Smooth muscle cell (in vitro differentiated cells): ENCODE measurements around the gene SMARCD3. TPM values are rescaled to one million over a fixed set of nuclear protein-coding genes. Genes with fewer than 3 reads are reported as not detected.

Source experiments
- DNase-seq: peaks from one replicate; lab custom pipeline; 2025; ENCODE audit not compliant: unreplicated experiment; lab: John Stamatoyannopoulos, UW
- H2AFZ ChIP-seq: fragments of 200-600 bp; sonication (generic); 2 replicates; pipeline ENCODE4 v1.6.0; 2016; ENCODE audit warnings: antibody characterized with exemption, low read depth, mild to moderate bottlenecking
- H3F3A ChIP-seq: fragments of 200-600 bp; sonication (generic); 2 replicates; pipeline ENCODE4 v1.6.0; 2017; ENCODE audit warnings: antibody characterized with exemption, low read depth
- H3K27ac ChIP-seq: fragments of 200-600 bp; sonication (generic); 2 replicates; pipeline ENCODE4 v1.5.1; 2016; ENCODE audit warnings: low read depth, mild to moderate bottlenecking
- H3K27me3 ChIP-seq: fragments of 200-600 bp; sonication (generic); 2 replicates; pipeline ENCODE4 v1.6.1; 2016; ENCODE audit warnings: low read depth, mild to moderate bottlenecking
- H3K36me3 ChIP-seq: fragments of 200-600 bp; sonication (generic); 2 replicates; pipeline ENCODE4 v1.5.1; 2016; ENCODE audit warnings: low read depth
- H3K4me1 ChIP-seq: fragments of 200-600 bp; sonication (generic); 2 replicates; pipeline ENCODE4 v1.5.1; 2016; ENCODE audit warnings: low read depth
- H3K4me2 ChIP-seq: fragments of 200-600 bp; sonication (generic); 2 replicates; pipeline ENCODE4 v1.6.0; 2016; ENCODE audit warnings: mild to moderate bottlenecking
- H3K4me3 ChIP-seq: fragments of 200-600 bp; sonication (generic); 2 replicates; pipeline ENCODE4 v1.5.1; 2016; ENCODE audit warnings: mild to moderate bottlenecking
- H3K79me2 ChIP-seq: fragments of 200-600 bp; sonication (generic); 2 replicates; pipeline ENCODE4 v1.6.0; 2016; ENCODE audit warnings: low read depth, mild to moderate bottlenecking
- H3K9ac ChIP-seq: fragments of 200-600 bp; sonication (generic); 2 replicates; pipeline ENCODE4 v1.6.0; 2016; ENCODE audit warnings: low read depth
- H3K9me3 ChIP-seq: fragments of 200-600 bp; sonication (generic); replicated peaks from 2 replicates; pipeline ENCODE4 v1.5.1; 2016; ENCODE audit warnings: low read depth
- H4K20me1 ChIP-seq: fragments of 200-600 bp; sonication (generic); 2 replicates; pipeline ENCODE4 v1.6.0; 2016; ENCODE audit warnings: low read depth
- WGBS: methylation state at CpG from one replicate; pipeline ENCODE4 v1.1.7; 2016; ENCODE audit warnings: low lambda C conversion rate; 5-methylcytosine and 5-hydroxymethylcytosine counted together
- polyA plus RNA-seq: library from polyadenylated mRNA; unstranded; fragments of >200 nt; fragmentation: Nextera tagmentation; extraction: Ambion mirVana; gene quantifications from 2 replicates; pipeline ENCODE4 v1.2.1, GENCODE V29; 2016
- total RNA-seq: library from RNA; depleted of rRNA; stranded (reverse); fragments of >200 nt; gene quantifications from 2 replicates; pipeline ENCODE4 v1.2.3, GENCODE V29; 2014
- TF ChIP-seq, protein P1 (sequence below): fragments of 200-600 bp; sonication (generic); IDR thresholded peaks from 2 replicates; pipeline ENCODE4 v1.5.1; 2017; ENCODE audit warnings: borderline replicate concordance, mild to moderate bottlenecking, antibody characterized with exemption; ENCODE audit not compliant: insufficient read depth, poor library complexity, severe bottlenecking

SMARCD3 gene
- total and polyA plus RNA-seq, 2 experiments from 2014 or later = 44.4 to 58.1 TPM

DNA sequence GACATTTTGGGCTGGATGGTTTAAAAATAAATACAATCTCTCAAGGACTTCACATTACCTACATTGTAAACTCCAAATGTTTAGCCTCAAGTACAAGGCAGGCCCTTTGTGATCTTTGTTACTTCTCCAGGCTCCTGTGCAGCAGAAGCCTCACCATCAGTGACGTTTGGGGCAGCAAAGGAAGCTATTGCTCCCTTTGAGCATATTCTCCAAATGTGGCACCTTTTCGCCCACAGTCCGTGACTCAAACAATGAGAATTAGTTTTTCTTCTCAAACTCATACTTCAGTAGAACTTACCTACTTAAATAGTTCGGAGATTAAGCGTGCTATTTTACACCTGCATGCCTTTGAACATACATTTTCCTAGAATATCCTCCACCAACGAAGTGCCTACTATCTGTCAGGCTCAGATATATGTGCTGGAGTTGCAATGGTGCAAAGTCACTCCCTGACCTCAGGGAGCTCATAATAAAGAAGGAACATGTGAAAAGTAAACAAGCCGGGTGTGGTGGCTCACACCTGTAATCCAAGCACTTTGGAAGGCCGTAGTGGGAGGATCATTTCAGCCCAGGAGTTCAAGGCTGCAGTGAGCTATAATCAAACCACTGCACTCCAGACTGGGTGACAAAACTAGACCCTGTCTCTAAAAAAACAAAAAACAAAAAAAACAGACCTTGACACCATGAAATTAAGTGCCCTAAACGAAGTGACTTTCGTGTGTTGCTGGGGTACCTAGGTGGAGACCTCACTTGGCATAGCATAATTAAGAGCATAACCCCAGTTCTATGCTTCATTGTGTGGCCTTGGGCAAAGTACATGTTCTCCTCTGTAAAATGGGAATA lies 20.2 kb downstream of the SMARCD3 start:
- DNase-seq = no peak
- Histone ChIP-seq H3K4me1 (peaks cover 21% of the 10 kb centered on the region), H3K4me2 (peak overlapping the region; percentile 87), H3F3A (no peaks in the 10 kb centered on the region), H3K27ac (peak overlapping the region; percentile 81), H4K20me1 (peaks cover under 1% of the 10 kb centered on the region), H3K79me2 (peaks cover 31% of the 10 kb centered on the region), H3K9me3 (no peaks in the 10 kb centered on the region), H3K9ac (peak overlapping the region; percentile 56), H3K4me3 (peak overlapping the region; percentile 72), H3K36me3 (no peaks in the 10 kb centered on the region), H2AFZ (peak overlapping the region; percentile 90), H3K27me3 (no peaks in the 10 kb centered on the region)
- TF ChIP-seq, protein P1, sequence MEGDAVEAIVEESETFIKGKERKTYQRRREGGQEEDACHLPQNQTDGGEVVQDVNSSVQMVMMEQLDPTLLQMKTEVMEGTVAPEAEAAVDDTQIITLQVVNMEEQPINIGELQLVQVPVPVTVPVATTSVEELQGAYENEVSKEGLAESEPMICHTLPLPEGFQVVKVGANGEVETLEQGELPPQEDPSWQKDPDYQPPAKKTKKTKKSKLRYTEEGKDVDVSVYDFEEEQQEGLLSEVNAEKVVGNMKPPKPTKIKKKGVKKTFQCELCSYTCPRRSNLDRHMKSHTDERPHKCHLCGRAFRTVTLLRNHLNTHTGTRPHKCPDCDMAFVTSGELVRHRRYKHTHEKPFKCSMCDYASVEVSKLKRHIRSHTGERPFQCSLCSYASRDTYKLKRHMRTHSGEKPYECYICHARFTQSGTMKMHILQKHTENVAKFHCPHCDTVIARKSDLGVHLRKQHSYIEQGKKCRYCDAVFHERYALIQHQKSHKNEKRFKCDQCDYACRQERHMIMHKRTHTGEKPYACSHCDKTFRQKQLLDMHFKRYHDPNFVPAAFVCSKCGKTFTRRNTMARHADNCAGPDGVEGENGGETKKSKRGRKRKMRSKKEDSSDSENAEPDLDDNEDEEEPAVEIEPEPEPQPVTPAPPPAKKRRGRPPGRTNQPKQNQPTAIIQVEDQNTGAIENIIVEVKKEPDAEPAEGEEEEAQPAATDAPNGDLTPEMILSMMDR = no peak
- WGBS = 86% methylated on average over 10 of the region's 10 CpGs

DNA sequence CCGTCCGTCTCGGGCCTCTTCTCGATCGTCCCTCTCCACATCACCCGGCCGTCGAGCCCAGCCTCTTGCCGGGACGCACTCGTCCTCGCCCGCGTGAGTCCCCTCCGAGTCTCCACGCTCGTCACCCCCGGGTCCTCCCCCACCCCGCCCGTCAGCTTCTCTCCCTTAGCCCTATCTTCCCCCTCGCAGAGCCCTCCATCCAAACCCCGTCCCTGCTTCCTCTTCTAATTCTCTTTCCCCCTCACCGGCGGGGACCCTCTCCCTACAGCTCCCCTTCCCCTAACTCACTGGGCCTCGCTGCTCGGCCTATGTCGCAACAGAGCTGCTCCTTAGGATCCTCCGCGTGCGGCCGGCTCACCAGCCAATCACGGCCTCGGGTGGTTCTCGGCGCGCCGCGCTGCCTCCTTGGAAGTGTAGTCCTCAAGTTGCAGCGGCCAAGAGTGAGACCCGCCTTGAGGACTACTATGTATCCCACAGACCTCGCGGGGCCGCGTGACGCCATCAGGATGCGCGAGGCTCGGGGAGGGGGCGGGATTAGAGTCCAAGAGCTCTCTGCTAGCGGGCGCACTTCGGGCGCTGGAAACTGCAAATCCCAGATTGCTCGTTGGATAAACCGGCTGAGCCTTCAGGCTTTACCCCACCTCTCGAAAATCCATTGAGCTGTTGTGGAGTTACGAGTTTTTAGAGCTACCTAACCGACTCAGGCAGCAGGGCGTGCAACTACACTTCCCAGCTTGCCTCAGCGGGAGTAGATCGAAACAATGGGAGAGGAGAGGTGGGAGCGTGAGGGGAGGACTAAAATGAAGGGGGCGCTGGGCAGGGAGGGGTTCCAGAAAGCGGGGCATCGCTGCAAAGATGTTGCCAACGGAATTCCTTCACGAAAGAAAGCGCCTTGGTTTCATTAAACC lies 21.4 kb downstream of the SMARCD3 start, which contains the start of gene ABCF2:
Gene ABCF2 (minus strand): TSS at position 331 of the 908 bp plus-strand sequence. CDS start 747 bp downstream, outside the sequence.
- peak within 1 kb of the TSS; percentile 94 for H3K4me2 ChIP-seq
- no peaks in the 10 kb centered on the region for H3K9me3 ChIP-seq
- H3K4me3 ChIP-seq = peak within 1 kb of the TSS; percentile 72
- WGBS = under 1% methylated on average over 64 of the region's 68 CpGs
- H3K36me3 ChIP-seq = peaks cover 6% of the 10 kb centered on the region
- DNase-seq = peak; percentile 96
- H3K79me2 ChIP-seq = peaks cover 20% of the 10 kb centered on the region
- peak within 1 kb of the TSS; percentile 93 for H2AFZ ChIP-seq
- TF ChIP-seq, protein P1 = no peak
- peak within 1 kb of the TSS; percentile 86 for H3K9ac ChIP-seq
- H4K20me1 ChIP-seq = no peaks in the 10 kb centered on the region
- no peaks in the 10 kb centered on the region for H3F3A ChIP-seq
- H3K4me1 ChIP-seq = peaks cover 21% of the 10 kb centered on the region
- H3K27me3 ChIP-seq = no peaks in the 10 kb centered on the region
- H3K27ac ChIP-seq = peak within 1 kb of the TSS; percentile 81

DNA sequence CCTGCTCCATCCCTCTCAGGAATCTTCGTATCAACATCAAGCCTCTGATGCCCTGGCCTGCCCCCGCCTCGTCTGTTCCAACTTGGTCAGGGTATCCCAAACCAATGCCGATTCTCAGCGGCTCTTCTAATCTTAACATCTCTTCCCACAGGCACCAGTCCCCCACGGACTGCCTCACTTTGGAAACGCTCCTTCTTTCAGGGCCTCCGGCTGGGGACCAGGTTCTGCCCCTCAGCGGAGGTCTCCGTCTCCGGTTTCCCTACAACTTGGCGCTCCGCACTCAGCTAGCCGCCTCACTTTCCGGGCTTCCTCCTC lies 22.0 kb downstream of the SMARCD3 start:
- TF ChIP-seq, protein P1 = no peak
- WGBS = 5% methylated on average over 15 of the region's 15 CpGs
- H4K20me1 ChIP-seq = no peaks in the 10 kb centered on the region
- peak overlapping the region; percentile 58 for H3K27ac ChIP-seq
- H3F3A ChIP-seq = no peaks in the 10 kb centered on the region
- no peaks in the 10 kb centered on the region for H3K9me3 ChIP-seq
- H3K9ac ChIP-seq = peak overlapping the region; percentile 86
- no peak for DNase-seq
- peak overlapping the region; percentile 72 for H3K4me3 ChIP-seq
- H3K4me2 ChIP-seq = peak overlapping the region; percentile 94
- peaks cover 16% of the 10 kb centered on the region for H3K4me1 ChIP-seq
- no peaks in the 10 kb centered on the region for H3K27me3 ChIP-seq
- H3K79me2 ChIP-seq = peaks cover 20% of the 10 kb centered on the region
- peaks cover 10% of the 10 kb centered on the region for H3K36me3 ChIP-seq
- peak overlapping the region; percentile 93 for H2AFZ ChIP-seq
